ENCODE results near the gene GAMT. TPM values are rescaled to one million over a fixed set of nuclear protein-coding genes. Genes with fewer than 3 reads are reported as not detected.

Gene GAMT
- polyA plus RNA-seq, 3 donors = 15.4 to 52.7 (median 17.7) TPM

GRCh38 chr19:1394252-1395193, 6.8 kb downstream of the GAMT start:
- no peak overlapping the region for H3K27ac ChIP-seq (ENCODE audit: low read depth, low read length)
- 26 to 73% (median 71%) methylated on average over 39 to 43 of the region's 43 CpGs for WGBS, 3 donors

GRCh38 chr19:1393841-1394240, 7.5 kb downstream of the GAMT start:
- 81 to 91% (median 90%) methylated on average over 17 of the region's 17 CpGs for WGBS, 3 donors
- H3K27ac ChIP-seq (ENCODE audit: low read depth, low read length) = no peak overlapping the region

GRCh38 chr19:1392939-1393530, 8.3 kb downstream of the GAMT start:
- no peak overlapping the region for H3K27ac ChIP-seq (ENCODE audit: low read depth, low read length)
- WGBS, 3 donors = 92 to 94% (median 93%) methylated on average over 37 of the region's 37 CpGs

GRCh38 chr19:1392407-1392806, 8.9 kb downstream of the GAMT start:
- no peak overlapping the region for H3K27ac ChIP-seq (ENCODE audit: low read depth, low read length)
- 94 to 96% (median 95%) methylated on average over 15 of the region's 15 CpGs for WGBS, 3 donors

- 93 to 96% (median 94%) methylated on average over 42 of the region's 42 CpGs for WGBS, 3 donors
- no peak overlapping the region for H3K27ac ChIP-seq (ENCODE audit: low read depth, low read length)
Measured at GRCh38 chr19:1390890-1391423, 10.4 kb downstream of the GAMT start.

- no peak overlapping the region for H3K27ac ChIP-seq (ENCODE audit: low read depth, low read length)
- 92% methylated on average over 39 of the region's 39 CpGs for WGBS, 3 donors
Measured at GRCh38 chr19:1389033-1389940, 12.1 kb downstream of the GAMT start.

GRCh38 chr19:1388637-1389026, 12.7 kb downstream of the GAMT start:
- 84 to 92% (median 90%) methylated on average over 17 of the region's 17 CpGs for WGBS, 3 donors
- H3K27ac ChIP-seq (ENCODE audit: low read depth, low read length) = no peak overlapping the region

- WGBS, 3 donors = 75 to 89% (median 88%) methylated on average over 39 to 45 of the region's 45 CpGs
- no peak overlapping the region for H3K27ac ChIP-seq (ENCODE audit: low read depth, low read length)
Measured at GRCh38 chr19:1387684-1388636, 13.4 kb downstream of the GAMT start.

GRCh38 chr19:1386945-1387683, 14.2 kb downstream of the GAMT start:
- 89 to 90% (median 90%) methylated on average over 39 of the region's 39 CpGs for WGBS, 3 donors
- no peak overlapping the region for H3K27ac ChIP-seq (ENCODE audit: low read depth, low read length)

GRCh38 chr19:1385816-1386215, 15.5 kb downstream of the GAMT start:
- 58 to 96% (median 86%) methylated on average over 3 of the region's 3 CpGs for WGBS, 3 donors
- no peak overlapping the region for H3K27ac ChIP-seq (ENCODE audit: low read depth, low read length)

- WGBS, 3 donors = 29 to 31% (median 30%) methylated on average over 17 of the region's 17 CpGs
- H3K27ac ChIP-seq (ENCODE audit: low read depth, low read length) = no peak overlapping the region
Measured at GRCh38 chr19:1384478-1385110, 16.7 kb downstream of the GAMT start.

- H3K27ac ChIP-seq (ENCODE audit: low read depth, low read length) = no peak overlapping the region
- WGBS, 3 donors = 0 to 1% (median 1%) methylated on average over 23 of the region's 23 CpGs
Measured at GRCh38 chr19:1384085-1384462, 17.3 kb downstream of the GAMT start.

GRCh38 chr19:1383312-1384084, 17.8 kb downstream of the GAMT start, which contains the start of gene NDUFS7:
Gene NDUFS7 (plus strand): TSS chr19:1383907. CDS start chr19:1383927, 20 bp downstream.
- 0 to 1% (median 0%) methylated on average over 77 to 90 of the region's 90 CpGs for WGBS, 3 donors
- no peak within 1 kb of the TSS for H3K27ac ChIP-seq (ENCODE audit: low read depth, low read length)

- WGBS, 3 donors = 13 to 14% (median 14%) methylated on average over 9 of the region's 9 CpGs
- no peak overlapping the region for H3K27ac ChIP-seq (ENCODE audit: low read depth, low read length)
Measured at GRCh38 chr19:1383017-1383311, 18.4 kb downstream of the GAMT start.

GRCh38 chr19:1382250-1382649, 19.1 kb downstream of the GAMT start:
- no peak overlapping the region for H3K27ac ChIP-seq (ENCODE audit: low read depth, low read length)
- 76 to 86% (median 81%) methylated on average over 3 of the region's 3 CpGs for WGBS, 3 donors

- WGBS, 3 donors = 46 to 78% (median 74%) methylated on average over 12 of the region's 12 CpGs
- no peak overlapping the region for H3K27ac ChIP-seq (ENCODE audit: low read depth, low read length)
Measured at GRCh38 chr19:1379961-1380489, 21.3 kb downstream of the GAMT start.
